ENCODE results near the gene GABRB3.

GABRB3 gene

DNA sequence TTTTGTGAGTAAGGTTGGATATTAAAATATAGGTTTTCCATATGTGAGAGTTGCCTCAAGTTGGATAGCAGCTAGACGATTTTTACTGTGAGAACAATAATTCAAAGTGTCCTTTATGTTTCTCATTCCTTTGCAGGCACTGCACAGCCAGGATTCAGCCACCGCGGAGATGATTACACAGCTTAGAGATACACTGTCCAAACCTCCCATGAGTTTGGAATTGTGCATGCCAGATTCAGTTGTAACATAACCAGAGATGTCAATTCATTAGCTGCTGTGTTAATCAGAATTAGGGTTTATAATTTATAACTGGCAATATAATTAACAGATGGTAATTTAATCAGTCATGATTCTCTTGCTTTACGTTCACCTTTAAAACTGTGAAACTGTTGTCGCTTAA, 132.3 kb downstream of the GABRB3 start:
- H3K4me3 ChIP-seq (ENCODE audit: low read depth, low read length) = no peak overlapping the region
- DNase-seq (ENCODE audit: low read depth) = no peak

DNA sequence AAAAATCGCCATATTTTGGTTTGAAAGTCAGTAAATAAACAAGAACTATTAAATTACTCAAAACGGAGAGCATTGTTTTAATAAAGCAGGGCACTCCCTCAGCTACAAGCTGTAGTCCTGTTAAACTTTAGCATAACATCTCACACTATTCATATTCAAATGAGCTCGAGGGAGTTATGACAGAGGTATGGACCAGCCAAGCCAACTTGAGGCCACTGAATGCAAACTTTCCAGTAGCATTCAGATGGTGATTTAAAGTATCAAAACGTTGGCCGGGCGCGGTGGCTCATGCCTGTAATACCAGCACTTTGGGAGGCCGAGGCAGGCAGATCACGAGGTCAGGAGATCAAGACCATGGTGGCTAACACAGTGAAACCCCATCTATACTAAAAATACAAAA, 132.9 kb downstream of the GABRB3 start:
- H3K4me3 ChIP-seq (ENCODE audit: low read depth, low read length) = no peak overlapping the region
- no peak for DNase-seq (ENCODE audit: low read depth)

DNA sequence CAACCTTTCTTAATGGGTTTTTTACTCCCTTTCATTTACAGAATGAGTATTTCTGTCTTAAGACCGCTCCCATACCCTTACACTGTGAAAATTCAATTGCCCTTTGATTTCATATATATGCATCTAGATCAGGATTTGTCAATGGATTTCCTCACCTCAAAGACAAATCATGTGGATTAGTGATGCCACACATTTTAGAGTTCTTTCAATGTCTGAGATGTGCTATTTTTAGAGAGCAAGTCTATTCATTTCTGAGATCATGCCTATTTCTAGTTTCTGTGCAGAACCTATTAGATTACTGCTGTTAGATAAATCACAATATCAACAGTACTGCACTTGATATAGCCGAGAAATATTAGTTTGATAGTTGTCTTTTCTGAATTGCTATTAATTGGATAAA, 137.3 kb downstream of the GABRB3 start:
- no peak for DNase-seq (ENCODE audit: low read depth)
- H3K4me3 ChIP-seq (ENCODE audit: low read depth, low read length) = no peak overlapping the region

DNA sequence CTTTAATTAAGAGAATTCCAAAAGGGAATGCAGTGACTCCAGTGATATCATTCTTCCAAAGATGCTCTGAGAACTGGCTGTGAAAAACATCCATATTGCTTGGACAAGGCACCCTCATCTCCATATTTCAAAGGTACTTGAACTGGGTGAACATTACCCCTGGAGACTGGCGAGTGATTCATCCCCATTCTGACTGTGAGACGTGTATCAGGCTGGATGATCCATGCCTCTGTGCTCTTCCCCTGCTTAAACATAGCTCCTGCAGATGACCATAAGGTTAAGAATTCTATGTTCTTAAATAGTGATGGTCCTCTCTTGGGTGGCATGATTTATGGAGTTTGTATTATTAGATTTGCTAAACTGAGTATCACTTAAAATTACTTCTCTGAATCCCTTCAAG, 137.8 kb downstream of the GABRB3 start:
- no peak overlapping the region for H3K4me3 ChIP-seq (ENCODE audit: low read depth, low read length)
- DNase-seq (ENCODE audit: low read depth) = no peak

DNA sequence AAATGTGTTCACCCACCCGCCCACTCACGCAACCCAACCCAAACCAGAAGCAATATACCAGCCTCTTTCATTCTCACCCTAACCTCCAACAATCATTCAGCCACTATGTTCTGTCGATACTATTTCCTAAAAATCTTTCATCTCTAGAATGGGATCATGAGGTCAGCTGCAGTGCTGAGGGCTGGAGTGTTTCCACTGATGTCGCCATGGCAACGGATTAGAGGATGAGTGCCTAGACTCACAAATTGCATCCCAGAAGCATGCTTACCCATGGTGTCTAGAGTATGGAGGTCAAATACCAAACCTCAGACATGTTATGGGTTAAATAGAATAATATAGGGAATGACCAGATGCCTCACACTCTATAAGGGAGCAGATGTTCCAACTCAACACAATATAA, 138.5 kb downstream of the GABRB3 start:
- no peak overlapping the region for H3K4me3 ChIP-seq (ENCODE audit: low read depth, low read length)
- no peak for DNase-seq (ENCODE audit: low read depth)

DNA sequence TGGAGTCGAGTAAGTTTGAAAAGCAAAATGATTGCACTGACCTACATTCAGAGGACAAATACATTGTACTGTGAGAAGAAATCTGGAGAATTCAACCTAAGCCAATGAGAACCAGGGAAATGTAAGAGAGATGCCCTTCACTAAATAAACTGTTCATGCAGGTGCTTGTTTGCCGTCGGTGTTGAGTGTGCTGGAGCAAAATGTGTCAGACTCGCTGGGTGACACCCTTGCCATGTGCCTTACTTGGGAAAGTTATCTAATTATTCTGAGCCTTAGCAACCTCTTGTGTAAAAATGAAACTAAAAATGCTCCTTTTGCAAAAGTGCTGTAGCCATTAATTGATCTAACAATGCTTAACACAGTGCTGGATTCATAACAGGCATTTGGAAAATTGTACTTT, 140.4 kb downstream of the GABRB3 start:
- no peak for DNase-seq (ENCODE audit: low read depth)
- no peak overlapping the region for H3K4me3 ChIP-seq (ENCODE audit: low read depth, low read length)

DNA sequence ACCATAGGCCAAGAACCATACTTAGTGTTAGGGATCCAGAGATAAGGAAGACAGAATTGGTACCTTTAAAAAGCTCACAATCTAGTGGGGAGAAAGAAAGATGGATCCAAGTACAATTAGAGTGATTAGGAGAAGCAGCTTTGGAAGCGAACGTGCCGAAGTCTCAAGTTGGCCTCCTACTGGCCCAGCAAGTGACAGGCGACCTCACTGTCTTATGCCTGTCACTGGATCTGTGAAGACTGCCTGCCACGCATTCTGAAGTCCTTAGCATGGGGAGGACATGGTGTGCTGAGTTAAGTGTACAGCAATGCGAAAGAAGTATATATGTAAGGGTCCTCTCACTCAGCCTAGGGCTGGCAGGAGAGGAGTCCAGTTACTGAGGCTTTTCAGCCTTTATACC, 141.0 kb downstream of the GABRB3 start:
- no peak for DNase-seq (ENCODE audit: low read depth)
- H3K4me3 ChIP-seq (ENCODE audit: low read depth, low read length) = no peak overlapping the region

DNA sequence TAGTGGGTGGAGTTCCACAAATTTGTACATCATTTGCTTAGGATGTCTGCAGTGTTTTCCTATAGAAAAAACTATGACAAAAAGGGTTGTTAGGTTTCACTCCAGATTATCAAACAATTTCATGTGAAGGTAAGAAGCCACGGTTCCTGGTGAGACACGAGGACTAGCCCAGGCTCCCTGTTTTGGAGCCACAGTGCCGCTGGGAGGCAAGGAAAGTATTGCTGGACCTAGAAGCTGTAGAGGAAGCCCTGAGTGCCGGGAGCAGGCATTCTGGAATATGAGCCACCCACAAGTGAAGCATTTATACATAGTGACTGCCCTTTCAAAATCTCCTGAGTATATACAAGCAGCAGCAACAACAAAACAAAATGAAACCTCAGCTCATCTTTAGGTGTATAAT, 142.0 kb downstream of the GABRB3 start:
- H3K4me3 ChIP-seq (ENCODE audit: low read depth, low read length) = no peak overlapping the region
- DNase-seq (ENCODE audit: low read depth) = no peak

DNA sequence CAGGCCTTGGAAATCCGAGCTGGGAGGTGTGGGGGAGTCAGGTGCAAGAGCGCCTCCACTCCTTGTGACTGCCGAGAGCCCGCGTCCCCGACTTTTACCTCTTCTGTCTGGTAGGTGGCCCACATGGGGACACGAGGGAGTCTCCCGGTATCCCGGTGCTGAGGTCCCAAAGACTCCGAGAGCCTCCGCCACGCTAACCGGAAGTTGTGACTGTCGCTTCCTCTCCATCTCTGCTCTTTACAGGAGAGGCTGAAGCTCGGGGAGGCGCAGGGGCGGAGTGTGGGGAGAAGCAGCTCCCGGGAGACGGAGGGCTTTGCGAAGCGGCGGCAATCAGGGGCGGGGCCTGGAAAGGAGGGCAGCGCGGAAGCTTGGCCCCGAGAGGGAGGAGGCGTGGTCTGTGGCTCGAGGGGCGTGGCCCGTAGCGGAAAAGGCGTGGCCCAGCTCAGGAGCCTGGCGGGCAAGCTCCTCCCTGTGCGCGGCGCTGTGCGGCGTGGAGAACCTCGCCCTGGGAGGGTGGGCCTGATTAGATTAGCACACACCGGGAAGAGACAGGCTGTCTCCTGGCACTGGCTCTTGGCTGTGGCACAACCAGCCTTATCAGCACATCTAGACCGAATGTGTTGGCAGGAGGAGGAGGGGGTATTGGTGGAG, 143.9 kb downstream of the GABRB3 start:
- DNase-seq (ENCODE audit: low read depth) = no peak
- peak overlapping the region; percentile 21 for H3K4me3 ChIP-seq (ENCODE audit: low read depth, low read length)

DNA sequence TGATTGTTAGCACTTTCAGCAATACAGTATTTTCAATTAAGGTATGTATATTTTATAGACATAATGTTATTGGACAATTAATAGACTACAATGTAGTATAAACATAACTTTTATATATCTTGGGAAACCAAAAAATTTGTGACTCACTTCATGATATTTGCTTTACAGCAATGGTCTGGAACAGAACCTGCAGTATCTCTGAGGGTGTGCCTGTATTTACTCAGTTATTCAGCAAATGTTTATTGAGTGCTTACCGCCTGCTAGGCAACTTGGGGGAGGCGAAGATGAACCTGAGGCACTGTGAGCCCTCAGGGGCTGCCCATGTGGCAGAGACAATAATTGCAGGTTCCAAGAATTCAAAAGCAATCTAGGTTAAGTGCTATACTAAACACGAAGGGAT, 144.8 kb downstream of the GABRB3 start:
- DNase-seq (ENCODE audit: low read depth) = no peak
- H3K4me3 ChIP-seq (ENCODE audit: low read depth, low read length) = no peak overlapping the region

DNA sequence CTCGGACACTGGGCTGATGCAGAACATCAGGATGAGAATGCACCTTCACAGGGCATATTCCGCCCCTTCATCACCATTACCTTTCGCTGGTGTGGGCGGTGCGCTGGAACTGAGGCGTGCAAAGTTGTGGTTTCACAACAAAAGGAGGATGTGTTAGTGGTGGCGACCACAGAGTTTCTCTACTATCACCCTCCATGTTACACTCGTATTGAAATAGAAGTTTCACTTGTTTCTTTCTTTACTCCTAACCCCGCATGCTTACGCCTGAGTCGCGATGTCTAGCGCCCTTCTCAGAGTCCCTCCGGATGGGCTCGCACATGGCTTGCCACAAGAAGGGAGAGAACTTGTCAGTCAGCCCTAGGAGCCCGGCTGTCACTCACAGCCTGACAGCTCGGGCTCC, 148.7 kb downstream of the GABRB3 start:
- H3K4me3 ChIP-seq (ENCODE audit: low read depth, low read length) = no peak overlapping the region
- no peak for DNase-seq (ENCODE audit: low read depth)

DNA sequence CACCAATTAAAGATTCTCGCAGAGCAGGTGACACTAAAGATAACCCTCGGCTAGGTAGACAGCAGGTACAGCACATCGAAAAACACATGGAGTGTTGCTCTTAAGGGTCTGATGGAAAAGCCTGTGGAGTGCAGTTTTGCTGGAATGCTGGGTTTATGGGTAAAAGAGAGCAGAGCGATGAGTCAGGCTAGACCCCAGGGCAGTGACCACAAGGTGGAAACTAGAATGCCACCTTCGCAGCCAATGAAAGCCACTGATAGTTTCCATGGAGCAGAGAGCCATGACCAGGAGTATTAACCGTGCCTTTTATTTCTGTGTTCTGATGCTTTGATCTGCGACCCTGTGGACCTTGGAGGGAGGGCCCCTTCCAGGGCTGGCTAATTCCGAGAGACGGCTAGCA, 149.8 kb downstream of the GABRB3 start:
- DNase-seq (ENCODE audit: low read depth) = no peak
- H3K4me3 ChIP-seq (ENCODE audit: low read depth, low read length) = no peak overlapping the region

DNA sequence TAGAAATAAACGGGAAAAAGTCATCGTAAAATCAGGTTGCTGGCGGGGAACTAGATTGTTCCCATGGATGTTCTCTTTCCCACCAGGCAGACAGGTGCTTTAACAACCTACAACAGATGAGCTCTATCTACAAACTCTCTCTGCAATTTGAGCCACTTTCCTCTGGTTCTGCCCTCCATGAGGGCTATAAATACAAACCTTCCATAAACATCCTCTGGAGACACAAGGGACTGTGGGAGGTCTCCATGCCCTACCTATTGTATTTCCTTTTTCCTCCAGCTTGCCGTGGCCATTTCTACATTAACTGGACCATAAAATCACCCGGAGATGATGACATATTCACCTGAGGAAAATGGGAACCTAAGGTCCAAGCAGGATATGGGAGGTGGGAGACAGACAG, 151.1 kb downstream of the GABRB3 start:
- no peak overlapping the region for H3K4me3 ChIP-seq (ENCODE audit: low read depth, low read length)
- no peak for DNase-seq (ENCODE audit: low read depth)

DNA sequence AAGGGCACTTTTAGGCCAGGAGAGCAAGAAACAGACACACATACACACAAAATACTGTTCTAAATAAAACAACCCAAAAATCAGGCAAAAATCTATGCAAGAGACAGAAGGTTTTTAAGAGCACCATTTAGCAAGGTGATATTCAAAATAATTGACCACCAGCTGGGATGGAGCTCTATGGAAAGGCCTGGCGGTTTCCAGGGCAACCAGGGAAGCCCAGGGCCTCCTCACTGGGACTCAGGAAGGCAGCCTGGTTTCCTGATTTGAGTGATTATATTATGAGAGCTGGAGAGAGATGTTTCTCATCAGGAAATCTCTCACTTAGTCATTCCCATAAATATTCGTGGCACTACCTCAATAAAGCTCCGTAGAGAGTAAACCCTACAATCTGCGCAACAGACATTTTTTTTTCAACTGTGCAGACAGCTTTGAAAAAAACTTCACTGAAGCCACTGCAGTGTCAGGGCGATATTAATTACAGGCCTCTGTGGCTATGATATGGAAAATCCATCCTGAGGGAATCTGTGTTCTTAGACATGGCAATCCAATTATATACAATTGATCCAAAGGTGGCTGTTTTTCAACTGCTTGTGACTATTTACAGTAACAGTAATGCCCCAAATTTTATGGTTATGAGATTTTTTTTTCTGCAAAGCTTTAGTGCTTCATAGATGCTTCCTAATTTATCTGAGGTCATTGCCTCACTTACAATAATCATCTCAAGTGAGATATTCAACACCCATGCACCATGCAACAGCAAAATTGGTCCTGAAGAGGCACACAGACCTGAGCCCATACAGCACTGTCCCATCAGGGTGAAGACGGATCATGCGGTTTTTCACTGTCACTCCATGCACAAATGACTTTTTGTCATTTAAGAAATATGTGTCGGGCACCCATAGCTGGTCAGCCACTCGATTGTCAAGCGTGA, 152.1 kb downstream of the GABRB3 start:
- no peak overlapping the region for H3K4me3 ChIP-seq (ENCODE audit: low read depth, low read length)
- DNase-seq (ENCODE audit: low read depth) = no peak

DNA sequence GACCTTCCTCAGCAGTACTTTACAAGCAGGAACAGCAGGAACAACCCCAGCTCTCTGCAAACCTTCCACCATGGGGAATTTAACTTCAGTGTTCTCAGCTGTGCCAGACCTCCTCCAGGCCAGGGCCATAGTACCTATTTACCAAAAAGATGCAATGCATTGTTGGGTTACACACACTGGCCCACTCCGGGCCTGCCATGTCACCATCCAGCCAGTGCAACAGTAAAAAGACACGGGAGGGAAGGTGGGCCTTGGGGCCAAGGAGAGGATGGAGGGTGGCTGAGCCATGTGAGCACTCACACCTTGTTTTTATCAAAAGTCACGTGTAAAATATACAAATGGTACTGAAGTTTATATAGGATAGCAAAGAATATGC, 157.0 kb downstream of the GABRB3 start:
- H3K4me3 ChIP-seq (ENCODE audit: low read depth, low read length) = no peak overlapping the region

DNA sequence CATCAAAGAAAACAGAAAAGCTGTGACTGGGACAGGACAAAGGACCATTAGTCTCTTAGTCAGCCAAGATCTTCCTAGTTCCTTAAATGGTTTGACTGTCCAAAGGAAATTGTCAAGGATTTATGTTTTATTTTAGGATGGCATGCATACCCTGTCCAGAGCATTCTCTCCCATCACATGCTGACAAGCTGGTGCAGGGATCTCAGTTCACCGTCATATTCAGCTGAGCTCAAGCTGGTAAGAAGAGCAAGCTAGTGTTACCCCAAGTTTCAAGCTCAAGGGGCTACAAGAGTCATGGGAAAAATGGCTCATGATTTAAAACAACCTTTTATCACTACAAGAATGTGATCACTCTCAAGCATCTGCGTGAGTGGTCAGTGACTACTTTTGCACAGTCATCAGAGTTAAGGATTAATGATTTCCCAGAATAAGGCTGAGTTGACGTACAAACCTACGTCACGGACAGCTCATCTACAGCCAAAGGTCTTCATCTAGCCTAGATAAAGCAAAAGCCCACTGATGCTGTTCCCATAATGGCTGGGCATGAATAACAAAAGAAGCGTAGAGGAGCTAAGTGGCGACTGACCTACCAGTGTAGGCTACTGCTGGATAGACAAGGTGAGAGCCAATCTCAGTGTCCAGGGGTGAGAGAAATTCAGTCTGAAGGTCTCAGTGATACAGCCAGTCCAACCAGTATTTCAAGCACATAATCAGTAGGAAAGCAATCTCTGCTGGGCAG, 157.5 kb downstream of the GABRB3 start:
- no peak overlapping the region for H3K4me3 ChIP-seq (ENCODE audit: low read depth, low read length)
- no peak for DNase-seq (ENCODE audit: low read depth)

More for the DNA sequence above, 157.0 kb downstream of the GABRB3 start:
- DNase-seq (ENCODE audit: low read depth) = no peak

DNA sequence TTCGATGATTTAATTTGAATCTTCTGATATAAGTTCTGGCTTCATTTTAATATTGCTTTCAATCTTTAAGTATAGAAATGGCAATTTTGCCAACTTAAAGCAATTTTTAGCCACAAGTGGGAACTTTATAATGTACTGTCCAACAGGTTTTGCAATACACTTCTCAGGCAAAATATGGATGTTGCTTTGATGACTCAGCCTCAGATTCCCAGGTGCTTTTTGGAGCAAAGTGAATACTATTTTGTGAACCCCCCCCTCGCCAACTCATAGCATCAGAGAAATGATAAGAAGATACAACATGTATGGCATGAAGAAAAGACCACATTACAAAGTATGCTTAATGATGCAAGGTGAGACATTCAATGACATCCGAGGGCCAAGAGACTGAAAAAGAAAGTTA, 158.1 kb downstream of the GABRB3 start:
- no peak overlapping the region for H3K4me3 ChIP-seq (ENCODE audit: low read depth, low read length)
- DNase-seq (ENCODE audit: low read depth) = no peak

DNA sequence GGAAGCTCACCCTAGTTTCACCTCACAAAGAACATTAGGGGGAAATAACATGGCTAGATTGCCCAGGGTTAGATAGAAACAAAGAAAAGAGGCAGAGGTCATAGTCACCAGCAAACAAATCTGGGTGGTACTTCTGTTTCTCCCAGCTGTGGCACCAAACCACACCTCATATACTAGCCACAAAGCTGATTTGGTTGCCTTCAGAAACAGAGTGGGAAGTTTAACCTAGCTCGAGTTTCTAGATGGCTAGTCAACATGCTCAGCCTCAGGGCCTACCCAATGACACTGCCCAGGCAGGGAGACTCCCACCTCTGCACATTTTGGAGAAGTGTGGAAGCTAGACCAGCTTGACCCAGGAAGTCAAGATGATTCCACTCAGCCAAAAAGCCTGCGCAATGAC, 174.2 kb downstream of the GABRB3 start:
- no peak overlapping the region for H3K4me3 ChIP-seq (ENCODE audit: low read depth, low read length)
- no peak for DNase-seq (ENCODE audit: low read depth)

DNA sequence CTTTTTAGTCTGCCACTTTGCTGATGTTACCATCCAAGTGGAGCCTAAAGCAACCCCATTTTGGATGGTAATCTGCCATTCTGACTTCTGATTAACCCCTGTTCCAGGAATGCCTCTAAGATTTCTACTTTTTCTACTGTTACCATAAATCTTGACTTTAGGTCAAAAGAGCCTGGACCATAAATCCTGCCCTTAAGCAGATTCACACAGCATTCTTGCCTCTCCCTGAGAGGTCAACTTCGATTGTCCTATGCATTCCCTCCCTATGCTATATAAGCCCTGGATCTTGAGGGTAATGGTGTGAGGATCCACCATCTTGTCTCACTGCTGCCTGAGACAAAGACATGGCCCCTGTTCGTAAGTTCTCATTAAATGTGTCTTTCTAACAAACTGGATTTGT, 177.3 kb downstream of the GABRB3 start:
- H3K4me3 ChIP-seq (ENCODE audit: low read depth, low read length) = no peak overlapping the region
- no peak for DNase-seq (ENCODE audit: low read depth)

DNA sequence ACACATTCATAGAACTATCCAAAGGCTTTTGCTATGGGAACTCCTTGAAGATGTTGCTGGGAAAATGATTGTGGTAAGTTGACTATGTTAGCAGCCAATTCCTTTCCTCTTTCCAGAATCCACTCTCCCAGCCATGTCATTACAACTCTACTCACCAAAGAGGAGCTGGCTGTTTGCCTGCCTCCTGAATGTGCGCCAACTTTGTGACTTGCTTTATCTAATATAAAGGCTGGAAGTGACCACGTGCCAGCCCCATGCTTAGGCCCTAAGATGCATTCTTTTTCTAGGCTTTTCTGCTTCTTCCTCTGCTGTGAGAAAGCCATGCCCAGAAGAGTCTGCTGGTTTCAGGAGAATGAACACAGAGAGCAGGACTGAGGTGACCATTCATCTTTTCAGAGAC, 182.2 kb downstream of the GABRB3 start:
- no peak overlapping the region for H3K4me3 ChIP-seq (ENCODE audit: low read depth, low read length)
- DNase-seq (ENCODE audit: low read depth) = no peak
